Measurements from ENCODE around the gene EPHA7.

EPHA7 gene

GRCh38 chr6:93417421-93418013 lies 1.8 kb downstream of the EPHA7 start:
- TF ChIP-seq, protein P1, sequence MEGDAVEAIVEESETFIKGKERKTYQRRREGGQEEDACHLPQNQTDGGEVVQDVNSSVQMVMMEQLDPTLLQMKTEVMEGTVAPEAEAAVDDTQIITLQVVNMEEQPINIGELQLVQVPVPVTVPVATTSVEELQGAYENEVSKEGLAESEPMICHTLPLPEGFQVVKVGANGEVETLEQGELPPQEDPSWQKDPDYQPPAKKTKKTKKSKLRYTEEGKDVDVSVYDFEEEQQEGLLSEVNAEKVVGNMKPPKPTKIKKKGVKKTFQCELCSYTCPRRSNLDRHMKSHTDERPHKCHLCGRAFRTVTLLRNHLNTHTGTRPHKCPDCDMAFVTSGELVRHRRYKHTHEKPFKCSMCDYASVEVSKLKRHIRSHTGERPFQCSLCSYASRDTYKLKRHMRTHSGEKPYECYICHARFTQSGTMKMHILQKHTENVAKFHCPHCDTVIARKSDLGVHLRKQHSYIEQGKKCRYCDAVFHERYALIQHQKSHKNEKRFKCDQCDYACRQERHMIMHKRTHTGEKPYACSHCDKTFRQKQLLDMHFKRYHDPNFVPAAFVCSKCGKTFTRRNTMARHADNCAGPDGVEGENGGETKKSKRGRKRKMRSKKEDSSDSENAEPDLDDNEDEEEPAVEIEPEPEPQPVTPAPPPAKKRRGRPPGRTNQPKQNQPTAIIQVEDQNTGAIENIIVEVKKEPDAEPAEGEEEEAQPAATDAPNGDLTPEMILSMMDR (IDR thresholded peaks at IDR 0.05; ENCODE audit: low read depth, low read length) = no peak
- peak overlapping the region; percentile 44 to 55 for H3K4me3 ChIP-seq (replicated peaks in 1 of 2; ENCODE audit: low read depth in 2 of 2, low read length in 2 of 2)
- peak; percentile 34 to 46 for DNase-seq (ENCODE audit: low read depth in 2 of 2)

- TF ChIP-seq, protein P1 (IDR thresholded peaks at IDR 0.05; ENCODE audit: low read depth, low read length) = no peak
- DNase-seq (ENCODE audit: low read depth in 2 of 2) = peak; percentile 14 to 40
- H3K4me3 ChIP-seq (replicated peaks in 1 of 2; ENCODE audit: low read depth in 2 of 2, low read length in 2 of 2) = peak overlapping the region; percentile 44 to 55
These were observed 2.6 kb downstream of the EPHA7 start for GRCh38 chr6:93416571-93417420.

DNA sequence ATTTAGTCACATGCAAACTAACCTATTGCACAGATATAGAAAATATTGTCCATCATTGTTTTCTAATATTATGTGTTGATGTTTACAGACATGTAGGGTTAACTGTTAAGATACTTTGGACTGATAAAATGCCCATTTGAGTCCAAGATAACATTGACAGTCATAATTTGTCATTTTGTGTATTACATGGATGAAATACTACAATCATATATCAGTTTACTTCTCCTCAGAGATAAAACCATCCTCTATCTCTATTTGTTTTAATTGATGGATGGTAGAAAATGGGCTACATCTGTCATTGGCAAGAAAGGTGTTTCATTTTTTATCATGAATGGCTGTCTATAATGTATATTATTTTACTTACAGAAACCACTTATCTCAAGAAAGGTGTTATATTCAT lies 6.2 kb downstream of the EPHA7 start:
- no peak for DNase-seq (ENCODE audit: low read depth in 2 of 2)
- TF ChIP-seq, protein P1 (IDR thresholded peaks at IDR 0.05; ENCODE audit: low read depth, low read length) = no peak
- H3K4me3 ChIP-seq (replicated peaks in 1 of 2; ENCODE audit: low read depth in 2 of 2, low read length in 2 of 2) = no peak overlapping the region

GRCh38 chr6:93412452-93412851 lies 6.9 kb downstream of the EPHA7 start:
- DNase-seq (ENCODE audit: low read depth in 2 of 2) = no peak
- TF ChIP-seq, protein P1 (IDR thresholded peaks at IDR 0.05; ENCODE audit: low read depth, low read length) = no peak
- H3K4me3 ChIP-seq (replicated peaks in 1 of 2; ENCODE audit: low read depth in 2 of 2, low read length in 2 of 2) = no peak overlapping the region

- peak; percentile 52 to 86 for DNase-seq (ENCODE audit: low read depth in 2 of 2)
- H3K4me3 ChIP-seq (replicated peaks in 1 of 2; ENCODE audit: low read depth in 2 of 2, low read length in 2 of 2) = no peak overlapping the region
- TF ChIP-seq, protein P1 (IDR thresholded peaks at IDR 0.05; ENCODE audit: low read depth, low read length) = no peak
These were observed 12.2 kb downstream of the EPHA7 start for GRCh38 chr6:93407186-93407585.

DNA sequence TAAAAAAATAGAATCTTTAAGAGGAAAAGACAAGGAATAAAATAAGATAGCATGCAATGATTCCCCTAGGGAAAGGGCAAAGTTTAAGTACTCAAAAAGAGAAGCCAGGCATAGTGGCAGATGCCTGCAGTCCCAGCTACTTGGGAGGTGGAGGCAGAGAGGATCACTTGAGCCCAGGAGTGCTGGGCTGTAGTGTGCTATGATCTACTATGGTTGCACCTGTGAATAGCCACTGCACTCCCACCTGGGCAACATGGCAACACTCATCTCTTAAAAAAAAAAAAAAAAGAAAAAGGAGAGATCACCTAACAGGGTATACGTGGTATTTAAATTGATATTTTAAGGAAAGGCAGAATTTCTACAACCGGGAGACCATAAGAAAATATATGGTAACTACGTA lies 16.0 kb downstream of the EPHA7 start:
- TF ChIP-seq, protein P1 (IDR thresholded peaks at IDR 0.05; ENCODE audit: low read depth, low read length) = no peak
- H3K4me3 ChIP-seq (replicated peaks in 1 of 2; ENCODE audit: low read depth in 2 of 2, low read length in 2 of 2) = no peak overlapping the region
- no peak for DNase-seq (ENCODE audit: low read depth in 2 of 2)
